Testis (tissue), 2 donors: Measurements from ENCODE around the gene SCRT2.

Experiments
- CTCF ChIP-seq, 3 experiments: fragments of 450-650 bp in 2 of 3; fragments of 200-600 bp in 1 of 3; sonication (generic) in 1 of 3; IDR thresholded peaks; one replicate each; pipeline ENCODE4 v1.5.1; 2016 to 2019; ENCODE audit warnings: antibody characterized with exemption in 3 of 3, mild to moderate bottlenecking in 2 of 3, moderate library complexity in 1 of 3
- POLR2A ChIP-seq: fragments of 450-650 bp; IDR thresholded peaks from one replicate; pipeline ENCODE4 v1.6.1; 2017; ENCODE audit warnings: antibody characterized with exemption, mild to moderate bottlenecking, moderate library complexity

- no peak for TF ChIP-seq POLR2A
- no peak for TF ChIP-seq CTCF (IDR thresholded peaks at IDR 0.05)
These were observed 21.2 kb downstream of the SCRT2 start for GRCh38 chr20:654417-654750.
